ENCODE results near the gene METTL13.

DNA sequence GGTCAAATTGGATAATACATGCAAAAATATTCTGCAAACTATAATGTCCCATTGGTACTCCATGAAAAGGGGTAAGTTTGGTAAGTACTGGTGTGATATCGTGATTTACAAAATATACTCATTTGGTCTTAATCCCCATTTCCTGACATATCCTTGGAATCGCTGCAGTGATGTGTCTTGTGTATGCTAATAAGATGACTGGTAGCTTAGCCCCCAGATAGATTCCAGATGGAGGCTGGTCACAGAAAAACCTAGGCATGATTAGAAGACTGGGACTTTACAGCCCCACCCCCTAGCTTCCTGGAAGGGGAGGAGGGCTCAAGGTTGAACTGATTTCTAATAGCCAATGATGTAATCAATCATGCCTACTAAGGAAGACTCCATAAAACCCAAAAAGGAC is 42.5 kb upstream of the METTL13 start:
- TF ChIP-seq, protein P1, sequence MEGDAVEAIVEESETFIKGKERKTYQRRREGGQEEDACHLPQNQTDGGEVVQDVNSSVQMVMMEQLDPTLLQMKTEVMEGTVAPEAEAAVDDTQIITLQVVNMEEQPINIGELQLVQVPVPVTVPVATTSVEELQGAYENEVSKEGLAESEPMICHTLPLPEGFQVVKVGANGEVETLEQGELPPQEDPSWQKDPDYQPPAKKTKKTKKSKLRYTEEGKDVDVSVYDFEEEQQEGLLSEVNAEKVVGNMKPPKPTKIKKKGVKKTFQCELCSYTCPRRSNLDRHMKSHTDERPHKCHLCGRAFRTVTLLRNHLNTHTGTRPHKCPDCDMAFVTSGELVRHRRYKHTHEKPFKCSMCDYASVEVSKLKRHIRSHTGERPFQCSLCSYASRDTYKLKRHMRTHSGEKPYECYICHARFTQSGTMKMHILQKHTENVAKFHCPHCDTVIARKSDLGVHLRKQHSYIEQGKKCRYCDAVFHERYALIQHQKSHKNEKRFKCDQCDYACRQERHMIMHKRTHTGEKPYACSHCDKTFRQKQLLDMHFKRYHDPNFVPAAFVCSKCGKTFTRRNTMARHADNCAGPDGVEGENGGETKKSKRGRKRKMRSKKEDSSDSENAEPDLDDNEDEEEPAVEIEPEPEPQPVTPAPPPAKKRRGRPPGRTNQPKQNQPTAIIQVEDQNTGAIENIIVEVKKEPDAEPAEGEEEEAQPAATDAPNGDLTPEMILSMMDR (IDR thresholded peaks at IDR 0.05) = no peak
- TF ChIP-seq POLR2A (IDR thresholded peaks at IDR 0.05) = no peak

Measured in thyroid gland (tissue), 4 donors.